GM23248 (cell line): ENCODE measurements around the gene NXPE4. TPM values are rescaled to one million over a fixed set of nuclear protein-coding genes. Genes with fewer than 3 reads are reported as not detected.
"Not testable (repeated sequence)": the region's sequence is repeated elsewhere in the genome, so short reads cannot be mapped to it uniquely, and the experiment has no call there.

Experiments used
- DNase-seq: peaks from one replicate; pipeline ENCODE4 v3.0.0-alpha.2; 2015
- H2AFZ ChIP-seq: fragments of 200-600 bp; sonication (generic); 2 replicates; pipeline ENCODE4 v1.6.1; 2016; ENCODE audit warnings: antibody characterized with exemption
- H3F3A ChIP-seq: fragments of 200-600 bp; sonication (generic); 2 replicates; pipeline ENCODE4 v1.6.1; 2016; ENCODE audit warnings: mild to moderate bottlenecking, antibody characterized with exemption, mixed run types; ENCODE audit not compliant: insufficient read depth
- H3K27ac ChIP-seq: fragments of 200-600 bp; sonication (generic); 2 replicates; pipeline ENCODE4 v1.5.1; 2016; ENCODE audit warnings: mild to moderate bottlenecking
- H3K27me3 ChIP-seq: fragments of 200-600 bp; sonication (generic); replicated peaks from 2 replicates; pipeline ENCODE4 v1.6.1; 2016; ENCODE audit warnings: mild to moderate bottlenecking; ENCODE audit not compliant: insufficient read depth
- H3K36me3 ChIP-seq: fragments of 200-600 bp; sonication (generic); 2 replicates; pipeline ENCODE4 v1.6.1; 2016; ENCODE audit warnings: low read depth, mild to moderate bottlenecking
- H3K4me1 ChIP-seq: fragments of 200-600 bp; sonication (generic); 2 replicates; pipeline ENCODE4 v1.6.1; 2016; ENCODE audit warnings: mild to moderate bottlenecking; ENCODE audit not compliant: insufficient read depth
- H3K4me2 ChIP-seq: fragments of 200-600 bp; sonication (generic); one replicate; pipeline ENCODE4 v1.6.1; 2016; ENCODE audit warnings: mild to moderate bottlenecking; ENCODE audit not compliant: unreplicated experiment
- H3K4me3 ChIP-seq: fragments of 200-600 bp; sonication (generic); 2 replicates; pipeline ENCODE4 v1.5.1; 2016; ENCODE audit warnings: mild to moderate bottlenecking
- H3K79me2 ChIP-seq: fragments of 200-600 bp; sonication (generic); 2 replicates; pipeline ENCODE4 v1.6.1; 2016; ENCODE audit warnings: mild to moderate bottlenecking; ENCODE audit not compliant: insufficient read depth
- H3K9ac ChIP-seq: fragments of 200-600 bp; sonication (generic); 2 replicates; pipeline ENCODE4 v1.6.1; 2016; ENCODE audit warnings: mild to moderate bottlenecking
- H3K9me2 ChIP-seq: fragments of 200-600 bp; sonication (generic); 2 replicates; pipeline ENCODE4 v1.6.1; 2016; ENCODE audit warnings: mixed run types, mild to moderate bottlenecking, moderate library complexity; ENCODE audit not compliant: insufficient read depth
- H3K9me3 ChIP-seq: fragments of 200-600 bp; sonication (generic); one replicate; pipeline ENCODE4 v1.6.1; 2017; ENCODE audit warnings: low read depth
- H4K20me1 ChIP-seq: fragments of 200-600 bp; sonication (generic); 2 replicates; pipeline ENCODE4 v1.6.0; 2016; ENCODE audit not compliant: insufficient read depth
- EZH2 ChIP-seq: fragments of 200-600 bp; sonication (generic); IDR thresholded peaks from 2 replicates; pipeline ENCODE4 v1.6.1; 2018; ENCODE audit warnings: antibody characterized with exemption, mild to moderate bottlenecking; ENCODE audit not compliant: insufficient read depth, poor library complexity, severe bottlenecking
- EZH2phosphoT487 ChIP-seq: fragments of 200-600 bp; sonication (generic); IDR thresholded peaks from 2 replicates; pipeline ENCODE4 v1.6.1; 2018; ENCODE audit warnings: antibody characterized with exemption, moderate library complexity, mild to moderate bottlenecking, low read depth; ENCODE audit not compliant: insufficient read depth
- WGBS, 2 experiments: methylation state at CpG; one replicate each; pipeline ENCODE4 v1.1.6; 2015 to 2017; ENCODE audit warnings: low lambda C conversion rate in 2 of 2, low coverage in 1 of 2; ENCODE audit errors: missing lambda C conversion rate in 2 of 2; 5-methylcytosine and 5-hydroxymethylcytosine counted together
- in situ Hi-C: fragments of 300-500 bp; cut with MboI; formaldehyde crosslinking; loops from 2 replicates; pipeline ENCODE4 v1.15.0; 2020
- polyA plus RNA-seq: library from polyadenylated mRNA; unstranded; fragments of >200 nt; fragmentation: Nextera tagmentation; extraction: Ambion mirVana; gene quantifications from 2 replicates; pipeline ENCODE4 v1.2.1, GENCODE V29; 2016
- total RNA-seq: library from RNA; depleted of rRNA; stranded (reverse); fragments of >200 nt; shearing (Covaris generic); gene quantifications from 2 replicates; pipeline ENCODE4 v1.2.3, GENCODE V29; 2014

The NXPE4 gene
- total and polyA plus RNA-seq, 2 experiments from 2014 or later: not detected

DNA sequence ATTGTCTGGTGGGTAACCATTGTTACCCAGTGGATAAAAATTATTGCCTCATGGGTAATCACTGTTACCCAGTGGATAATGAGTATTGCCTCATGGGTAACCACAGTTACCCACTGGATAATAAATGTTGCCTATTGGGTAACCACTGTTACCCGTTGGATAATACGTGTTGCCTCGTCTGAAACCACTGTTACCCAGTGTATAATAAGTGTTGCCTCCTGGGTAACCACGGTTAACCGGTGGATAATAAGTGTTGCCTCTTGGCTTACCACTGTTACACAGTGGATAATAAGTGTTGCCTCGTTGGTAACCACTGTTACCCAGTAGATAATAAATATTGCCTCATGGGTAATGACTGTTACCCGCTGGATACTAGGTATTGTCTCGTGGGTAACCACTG lies 20.9 kb upstream of the NXPE4 start:
- DNase-seq: no peak
- Histone ChIP-seq H3K27me3 (no peaks in the 10 kb centered on the region), H3K9me3 (no peaks in the 10 kb centered on the region), H3K79me2 (no peaks in the 10 kb centered on the region), H3K4me2 (no peak overlapping the region), H3K36me3 (no peaks in the 10 kb centered on the region), H3K4me1 (no peaks in the 10 kb centered on the region), H3K4me3 (no peak overlapping the region), H3F3A (no peaks in the 10 kb centered on the region), H3K27ac (no peak overlapping the region), H3K9me2 (no peaks in the 10 kb centered on the region), H4K20me1 (no peaks in the 10 kb centered on the region), H2AFZ (no peak overlapping the region), H3K9ac (no peak overlapping the region)
- TF ChIP-seq EZH2phosphoT487 (no peak), EZH2 (no peak)
- in situ Hi-C loops: no loop called here
- 61 to 65% methylated on average over 8 of the region's 8 CpGs for WGBS, 2 experiments

DNA sequence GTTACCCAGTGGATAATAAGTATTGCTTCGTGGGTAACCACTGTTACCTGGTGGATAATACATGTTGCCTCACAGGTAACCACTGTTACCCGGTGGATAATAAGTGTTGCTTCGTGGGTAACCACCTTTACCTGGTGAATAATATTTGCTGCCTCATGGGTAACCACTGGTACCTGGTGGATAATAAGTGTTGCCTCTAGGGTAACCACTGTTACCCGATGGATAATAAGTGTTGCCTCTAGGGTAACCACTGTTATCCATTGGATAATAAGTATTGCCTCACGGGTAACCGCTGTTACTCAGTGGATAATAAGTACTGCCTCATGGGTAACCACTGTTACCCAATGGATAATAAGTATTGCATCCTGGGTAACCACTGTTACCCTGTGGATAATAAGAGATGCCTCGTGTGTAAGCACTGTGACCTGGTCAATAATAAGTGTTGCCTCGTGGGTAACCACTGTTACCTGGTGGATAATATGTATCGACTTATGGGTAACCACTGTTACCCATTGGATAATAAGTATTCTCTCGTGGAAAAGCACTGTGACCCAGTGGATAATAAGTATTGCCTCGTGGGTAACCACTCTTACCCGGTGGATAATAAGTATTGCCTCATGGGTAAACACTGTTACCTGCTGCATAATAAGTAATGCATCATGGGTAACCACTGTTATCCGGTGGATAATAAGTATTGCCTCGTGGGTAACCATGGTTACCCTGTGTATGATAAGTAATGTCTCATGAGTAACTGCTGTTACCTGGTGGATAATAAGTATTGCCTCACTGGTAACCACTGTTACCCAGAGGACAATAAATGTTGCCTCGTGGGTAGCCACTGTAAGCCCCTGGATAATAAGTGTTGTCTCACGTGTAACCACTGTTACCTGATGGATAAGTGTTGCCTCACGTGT lies 20.1 kb upstream of the NXPE4 start:
- in situ Hi-C loops: no loop called here
- Histone ChIP-seq H3K36me3 (no peaks in the 10 kb centered on the region), H3K9me2 (no peaks in the 10 kb centered on the region), H3K9ac (no peak overlapping the region), H4K20me1 (no peaks in the 10 kb centered on the region), H3K27me3 (no peaks in the 10 kb centered on the region), H3K79me2 (no peaks in the 10 kb centered on the region), H3K27ac (no peak overlapping the region), H3K4me3 (no peak overlapping the region), H3F3A (no peaks in the 10 kb centered on the region), H3K4me2 (no peak overlapping the region), H2AFZ (no peak overlapping the region), H3K4me1 (no peaks in the 10 kb centered on the region), H3K9me3 (no peaks in the 10 kb centered on the region)
- 50% methylated on average over 17 of the region's 17 CpGs for WGBS, 2 experiments
- TF ChIP-seq EZH2phosphoT487 (no peak), EZH2 (no peak)
- DNase-seq: no peak

DNA sequence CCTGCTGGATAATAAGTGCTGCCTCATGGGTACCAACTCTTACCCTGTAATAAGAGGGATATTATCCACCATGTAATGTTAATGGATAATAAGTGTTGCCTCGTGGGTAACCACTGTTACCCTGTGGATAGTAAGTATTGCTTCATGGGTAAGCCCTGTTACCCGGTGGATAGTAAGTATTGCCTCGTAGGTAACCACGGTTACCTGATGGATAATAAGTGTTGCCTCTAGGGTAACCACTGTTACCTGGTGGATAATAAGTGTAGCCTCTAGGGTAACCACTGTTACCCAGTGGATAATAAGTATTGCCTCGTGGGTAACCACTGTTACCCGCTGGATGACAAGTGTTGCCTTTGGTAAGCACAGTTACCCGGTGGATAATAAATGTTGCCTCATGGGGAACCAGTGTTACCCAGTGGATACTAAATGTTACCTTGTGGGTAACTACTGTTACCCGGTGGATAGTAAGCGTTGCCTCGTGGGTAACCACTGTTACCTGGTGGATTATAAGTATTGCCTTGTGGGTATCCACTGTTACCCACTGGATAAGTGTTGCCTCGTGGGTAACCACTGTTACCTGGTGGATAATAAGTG lies 18.6 kb upstream of the NXPE4 start:
- Histone ChIP-seq H2AFZ (no peak overlapping the region), H3K36me3 (no peaks in the 10 kb centered on the region), H3K79me2 (no peaks in the 10 kb centered on the region), H3F3A (no peaks in the 10 kb centered on the region), H3K4me2 (no peak overlapping the region), H3K9me2 (no peaks in the 10 kb centered on the region), H3K27ac (no peak overlapping the region), H3K4me1 (no peaks in the 10 kb centered on the region), H3K27me3 (no peaks in the 10 kb centered on the region), H3K9me3 (no peaks in the 10 kb centered on the region), H3K4me3 (no peak overlapping the region), H4K20me1 (no peaks in the 10 kb centered on the region), H3K9ac (no peak overlapping the region)
- DNase-seq: no peak
- WGBS, 2 experiments: 51 to 62% methylated on average over 11 of the region's 11 CpGs
- TF ChIP-seq EZH2: no peak
- no peak for TF ChIP-seq EZH2phosphoT487
- in situ Hi-C loops: no loop called here

DNA sequence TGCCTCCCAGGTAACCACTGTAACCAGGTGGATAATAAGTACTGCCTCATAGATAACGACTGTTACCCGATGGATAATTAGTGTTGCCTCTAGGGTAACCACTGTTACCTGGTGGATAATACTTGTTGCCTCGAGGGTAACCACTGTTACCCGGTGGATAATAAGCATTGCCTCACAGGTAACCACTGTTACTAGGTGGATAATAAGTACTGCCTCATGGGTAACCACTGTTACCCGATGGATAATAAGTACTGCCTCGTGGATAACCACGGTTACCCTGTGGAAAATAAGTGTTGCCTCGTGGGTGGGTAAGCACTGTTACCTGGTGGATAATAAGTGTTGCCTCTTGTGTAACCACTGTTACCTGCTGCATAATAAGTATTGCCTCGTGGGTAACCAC lies 17.5 kb upstream of the NXPE4 start:
- H3K9me2 ChIP-seq, H4K20me1 ChIP-seq, H3K27me3 ChIP-seq, H3K9me3 ChIP-seq, H3K4me1 ChIP-seq, in situ Hi-C loops, H3K4me3 ChIP-seq, H3F3A ChIP-seq, H3K79me2 ChIP-seq, DNase-seq, H3K4me2 ChIP-seq, H3K36me3 ChIP-seq, H3K27ac ChIP-seq, H2AFZ ChIP-seq, H3K9ac ChIP-seq: not testable (repeated sequence)
- WGBS, 2 experiments: 53 to 54% methylated on average over 9 of the region's 9 CpGs
